GM21528 (cell line): ENCODE data around the gene VGLL3.

Source experiments
- ATAC-seq: cut with Tn5 transposase; IDR thresholded peaks from one replicate; pipeline ENCODE4 v1.9.1; 2021; ENCODE audit warnings: mild to moderate bottlenecking, moderate library complexity; ENCODE audit not compliant: unreplicated experiment, low FRiP score

VGLL3 gene

GRCh38 chr3:86954747-86955146, 36.2 kb downstream of the VGLL3 start:
- ATAC-seq = no peak

GRCh38 chr3:86954226-86954625, 36.7 kb downstream of the VGLL3 start:
- ATAC-seq = no peak

GRCh38 chr3:86951322-86951721, 39.6 kb downstream of the VGLL3 start:
- ATAC-seq = no peak

- ATAC-seq = no peak
These were observed 40.2 kb downstream of the VGLL3 start for GRCh38 chr3:86950717-86951116.

- no peak for ATAC-seq
These were observed 41.1 kb downstream of the VGLL3 start for GRCh38 chr3:86949850-86950249.

GRCh38 chr3:86948822-86949221, 42.1 kb downstream of the VGLL3 start:
- no peak for ATAC-seq

- ATAC-seq = no peak
These were observed 48.7 kb downstream of the VGLL3 start for GRCh38 chr3:86942206-86942605.

- ATAC-seq = no peak
These were observed 52.4 kb downstream of the VGLL3 start for GRCh38 chr3:86938416-86939105.

GRCh38 chr3:86937306-86937791, 53.6 kb downstream of the VGLL3 start:
- ATAC-seq = no peak

- no peak for ATAC-seq
These were observed 56.1 kb downstream of the VGLL3 start for GRCh38 chr3:86934851-86935250.

GRCh38 chr3:86930831-86931230, 60.1 kb downstream of the VGLL3 start:
- ATAC-seq = no peak

- no peak for ATAC-seq
These were observed 60.8 kb downstream of the VGLL3 start for GRCh38 chr3:86930181-86930580.

- no peak for ATAC-seq
These were observed 61.9 kb downstream of the VGLL3 start for GRCh38 chr3:86929046-86929445.

GRCh38 chr3:86923071-86923491, 67.9 kb downstream of the VGLL3 start:
- no peak for ATAC-seq

- no peak for ATAC-seq
These were observed 68.8 kb downstream of the VGLL3 start for GRCh38 chr3:86921971-86922680.

- ATAC-seq = no peak
These were observed 76.3 kb downstream of the VGLL3 start for GRCh38 chr3:86914670-86915069.

- ATAC-seq = no peak
These were observed 77.8 kb downstream of the VGLL3 start for GRCh38 chr3:86913160-86913559.

GRCh38 chr3:86895202-86895601, 95.7 kb downstream of the VGLL3 start:
- no peak for ATAC-seq

GRCh38 chr3:86890741-86891396, 100.1 kb downstream of the VGLL3 start:
- ATAC-seq = no peak
